ENCODE measurements around the gene GRB10.

The GRB10 gene

DNA sequence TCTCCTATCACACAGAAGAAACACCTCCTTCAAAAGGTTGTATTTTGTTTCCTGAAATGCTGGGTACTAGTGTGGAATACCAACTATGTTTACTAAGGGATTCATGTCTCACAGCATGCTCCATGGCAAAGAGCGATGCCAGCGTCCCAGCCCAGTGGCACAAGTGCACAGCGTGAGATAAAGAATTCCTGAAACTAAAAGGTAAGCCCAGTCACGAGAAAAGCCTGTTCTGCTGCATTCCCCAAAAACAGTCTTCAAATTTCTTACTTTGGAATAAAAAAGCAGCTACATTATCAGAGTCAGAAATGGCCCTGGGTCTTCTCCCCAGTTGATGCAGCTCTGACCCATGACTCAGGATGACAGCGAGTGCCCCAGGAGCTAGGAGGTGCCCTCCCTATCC is 164.4 kb downstream of the GRB10 start:
- TF ChIP-seq, protein P1, sequence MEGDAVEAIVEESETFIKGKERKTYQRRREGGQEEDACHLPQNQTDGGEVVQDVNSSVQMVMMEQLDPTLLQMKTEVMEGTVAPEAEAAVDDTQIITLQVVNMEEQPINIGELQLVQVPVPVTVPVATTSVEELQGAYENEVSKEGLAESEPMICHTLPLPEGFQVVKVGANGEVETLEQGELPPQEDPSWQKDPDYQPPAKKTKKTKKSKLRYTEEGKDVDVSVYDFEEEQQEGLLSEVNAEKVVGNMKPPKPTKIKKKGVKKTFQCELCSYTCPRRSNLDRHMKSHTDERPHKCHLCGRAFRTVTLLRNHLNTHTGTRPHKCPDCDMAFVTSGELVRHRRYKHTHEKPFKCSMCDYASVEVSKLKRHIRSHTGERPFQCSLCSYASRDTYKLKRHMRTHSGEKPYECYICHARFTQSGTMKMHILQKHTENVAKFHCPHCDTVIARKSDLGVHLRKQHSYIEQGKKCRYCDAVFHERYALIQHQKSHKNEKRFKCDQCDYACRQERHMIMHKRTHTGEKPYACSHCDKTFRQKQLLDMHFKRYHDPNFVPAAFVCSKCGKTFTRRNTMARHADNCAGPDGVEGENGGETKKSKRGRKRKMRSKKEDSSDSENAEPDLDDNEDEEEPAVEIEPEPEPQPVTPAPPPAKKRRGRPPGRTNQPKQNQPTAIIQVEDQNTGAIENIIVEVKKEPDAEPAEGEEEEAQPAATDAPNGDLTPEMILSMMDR (IDR thresholded peaks at IDR 0.05; ENCODE audit: borderline replicate concordance, insufficient read depth, low read depth, low read length): no peak
- no peak overlapping the region for H3K4me3 ChIP-seq (ENCODE audit: low read depth, low read length)

DNA sequence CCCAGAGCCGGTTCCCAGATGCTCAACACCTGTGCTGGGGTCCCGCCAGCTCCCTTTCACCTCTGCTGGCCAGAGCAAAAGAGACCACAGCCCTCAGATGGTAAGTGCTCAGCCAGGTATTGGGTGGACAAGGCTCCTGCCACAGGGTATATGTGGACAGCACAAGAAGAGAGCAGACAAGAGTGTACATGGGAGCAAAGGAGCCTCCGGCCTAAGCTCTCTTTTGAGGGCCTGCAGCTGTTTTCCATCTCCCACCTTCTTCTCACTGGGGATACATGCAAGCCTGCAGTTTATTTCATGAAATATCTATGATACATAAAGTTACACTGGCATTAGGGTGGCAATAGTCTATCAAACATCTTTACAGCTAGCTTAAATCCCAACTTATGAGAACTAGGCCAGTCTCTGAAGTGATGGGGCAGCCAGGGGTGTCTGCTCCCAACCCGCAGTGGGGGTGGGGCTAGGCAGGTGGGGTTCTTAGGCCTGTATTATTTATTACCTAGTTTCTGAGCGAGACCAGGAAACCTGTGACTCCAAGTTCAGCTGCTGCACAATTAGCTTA is 167.1 kb downstream of the GRB10 start:
- TF ChIP-seq, protein P1 (IDR thresholded peaks at IDR 0.05; ENCODE audit: borderline replicate concordance, insufficient read depth, low read depth, low read length): no peak
- no peak overlapping the region for H3K4me3 ChIP-seq (ENCODE audit: low read depth, low read length)

DNA sequence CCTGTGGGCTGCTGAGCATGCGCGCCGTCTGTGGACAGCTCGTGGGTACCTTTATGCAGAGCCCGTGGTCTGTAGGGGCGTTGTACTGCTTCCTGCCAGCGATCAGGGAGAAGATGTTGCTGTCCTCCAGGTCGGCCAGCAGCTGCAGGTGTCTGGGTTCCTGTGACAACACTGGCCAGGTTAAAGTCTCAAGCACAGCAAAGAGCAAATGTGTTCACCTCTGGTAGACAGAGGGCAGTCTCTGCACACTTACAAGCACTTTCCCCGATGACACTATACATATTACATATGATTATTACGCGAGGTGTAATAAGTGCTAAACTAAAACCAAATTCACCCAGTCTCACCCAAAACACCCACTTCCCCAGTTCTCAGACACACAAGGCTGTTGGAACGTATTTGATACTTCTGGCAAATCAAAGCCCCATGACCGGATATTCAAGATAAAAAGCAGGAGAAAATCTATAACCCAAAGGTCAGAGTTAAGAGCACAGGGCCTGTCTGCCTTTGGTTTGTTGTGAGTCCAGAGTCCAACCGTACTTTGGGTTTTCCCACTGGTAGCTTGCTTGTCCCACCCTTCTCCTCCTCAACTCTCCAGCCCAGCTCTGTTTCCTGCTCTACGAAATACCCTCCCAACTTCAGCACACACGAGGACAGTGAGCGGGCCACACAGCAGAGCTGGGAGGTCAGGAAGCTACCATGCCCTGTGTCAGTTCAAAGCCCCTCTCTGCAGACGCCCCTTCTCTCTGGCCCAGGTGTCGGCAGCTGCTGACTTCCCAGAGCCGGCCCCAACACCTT is 167.8 kb downstream of the GRB10 start:
- TF ChIP-seq, protein P1 (IDR thresholded peaks at IDR 0.05; ENCODE audit: borderline replicate concordance, insufficient read depth, low read depth, low read length): no peak
- no peak overlapping the region for H3K4me3 ChIP-seq (ENCODE audit: low read depth, low read length)

DNA sequence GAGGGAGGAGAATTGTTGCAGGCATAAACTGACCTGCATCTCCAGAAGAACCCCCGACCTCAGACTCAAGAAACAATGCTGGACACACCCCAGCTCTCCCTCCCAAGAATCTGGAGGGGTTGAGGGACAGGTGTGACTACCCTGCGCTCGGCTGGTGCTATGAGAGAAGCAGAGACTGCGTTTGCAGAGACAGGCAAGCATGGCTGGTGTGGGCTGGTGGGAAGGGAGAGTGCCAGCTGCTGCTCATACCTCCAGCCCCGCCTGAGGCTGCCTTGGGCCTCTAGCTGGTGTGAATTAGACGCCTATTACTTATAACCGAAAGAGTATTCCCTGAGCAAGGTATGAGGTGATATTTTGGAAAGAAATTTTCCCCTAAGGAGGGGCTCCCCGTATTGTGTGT is 169.2 kb downstream of the GRB10 start:
- H3K4me3 ChIP-seq (ENCODE audit: low read depth, low read length): no peak overlapping the region
- TF ChIP-seq, protein P1 (IDR thresholded peaks at IDR 0.05; ENCODE audit: borderline replicate concordance, insufficient read depth, low read depth, low read length): no peak

DNA sequence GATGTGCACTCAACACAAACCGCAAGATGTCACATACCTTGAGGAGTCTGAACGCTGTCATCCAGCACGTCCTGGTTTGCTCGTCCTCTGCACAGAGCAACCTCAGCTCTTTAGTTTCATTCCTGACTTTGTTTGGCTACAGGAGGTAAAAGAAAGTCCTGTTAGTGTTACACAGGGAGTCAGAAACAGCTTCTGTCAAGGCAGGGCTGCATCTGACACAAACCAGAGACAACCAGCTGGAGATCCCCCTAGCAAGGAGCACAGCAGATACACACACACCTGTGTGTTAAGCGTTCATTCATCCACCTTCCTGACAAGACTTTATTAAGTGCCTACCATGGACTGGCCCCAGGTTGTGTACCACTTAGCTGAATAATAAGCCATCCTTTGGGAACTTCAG is 170.0 kb downstream of the GRB10 start:
- TF ChIP-seq, protein P1 (IDR thresholded peaks at IDR 0.05; ENCODE audit: borderline replicate concordance, insufficient read depth, low read depth, low read length): no peak
- no peak overlapping the region for H3K4me3 ChIP-seq (ENCODE audit: low read depth, low read length)

DNA sequence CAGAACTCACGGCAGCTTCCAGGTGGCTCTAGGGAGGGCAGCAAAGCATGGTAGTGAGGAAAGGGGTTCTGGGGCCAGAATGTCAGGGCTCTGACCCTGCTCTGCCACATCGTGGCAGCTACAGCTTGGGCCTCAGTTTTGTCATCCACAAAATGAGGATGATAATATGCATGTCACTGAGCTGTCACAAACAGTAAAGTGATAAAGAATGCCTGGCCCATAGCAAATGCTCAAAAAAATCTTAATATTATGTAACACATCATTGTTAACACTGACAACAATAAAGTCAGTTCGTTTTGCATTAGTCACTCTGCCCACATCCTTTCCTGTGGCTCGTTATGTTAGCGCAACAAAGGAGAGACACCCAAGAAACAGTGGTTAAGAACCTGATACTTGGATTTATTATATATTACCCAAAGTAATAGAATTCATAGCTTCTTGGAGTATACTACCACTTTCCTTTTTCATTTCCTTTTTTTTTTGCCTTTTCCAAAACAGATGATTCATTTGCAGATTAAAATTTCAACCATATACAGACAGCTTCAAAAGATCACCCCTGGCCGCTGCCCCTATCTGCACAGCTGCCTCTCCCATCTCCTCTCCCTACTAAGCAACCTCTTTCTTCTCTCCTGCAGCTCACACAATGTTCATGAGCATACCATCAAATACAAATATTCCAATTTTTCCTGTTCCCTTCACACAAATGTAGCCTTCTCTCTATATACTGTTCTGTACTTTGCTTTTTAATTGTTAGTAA is 172.0 kb downstream of the GRB10 start:
- no peak overlapping the region for H3K4me3 ChIP-seq (ENCODE audit: low read depth, low read length)
- TF ChIP-seq, protein P1 (IDR thresholded peaks at IDR 0.05; ENCODE audit: borderline replicate concordance, insufficient read depth, low read depth, low read length): no peak
